GF-D8 (cell line): ENCODE measurements around the gene KCNMB2.
"Not testable (repeated sequence)": the region's sequence is repeated elsewhere in the genome, so short reads cannot be mapped to it uniquely, and the experiment has no call there.

Experiments
- DNase-seq: peaks from one replicate; lab custom pipeline; 2025; lab: John Stamatoyannopoulos, UW

The KCNMB2 gene

GRCh38 chr3:178536211-178537079 is at the start of gene KCNMB2:
Gene KCNMB2, plus strand, starts transcription at chr3:178536436.
- DNase-seq = no peak

DNA sequence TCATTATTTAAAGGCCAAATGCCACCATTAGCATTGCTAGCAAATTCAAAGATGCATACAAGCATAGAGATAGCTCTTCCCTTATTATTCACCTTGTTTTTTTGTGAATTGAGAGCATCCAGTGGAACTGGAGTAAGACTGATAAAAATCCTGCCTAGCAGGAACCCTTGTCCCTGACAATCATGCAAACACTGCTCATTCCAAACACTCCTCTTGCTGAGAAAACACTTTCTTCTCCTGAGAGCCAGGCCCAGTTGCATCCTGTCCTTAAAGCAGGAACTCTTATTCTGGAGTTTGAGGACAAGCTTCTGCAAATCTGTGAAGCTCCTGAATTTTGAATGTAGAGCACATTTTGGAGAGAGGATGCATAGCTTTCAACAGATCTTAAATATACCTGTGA is 49.3 kb upstream of the KCNMB2 start:
- no peak for DNase-seq

DNA sequence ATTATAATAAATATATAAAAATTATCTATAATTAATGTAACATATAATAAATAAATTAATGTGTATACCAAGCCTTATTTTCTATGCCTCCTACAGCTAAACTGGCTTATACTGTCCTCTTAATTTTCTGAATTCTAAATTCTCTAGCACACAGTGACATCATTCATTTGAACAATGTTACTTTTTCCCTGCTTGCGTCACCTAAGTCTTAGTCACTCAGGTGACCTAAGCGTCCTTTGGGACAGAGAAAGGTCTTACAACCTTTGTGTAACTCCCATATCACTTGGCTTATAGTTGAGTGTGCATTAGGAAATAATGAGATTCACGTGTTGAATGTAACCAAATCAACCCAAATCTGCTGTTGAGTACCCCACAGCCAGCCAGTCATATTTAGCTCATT is 48.5 kb upstream of the KCNMB2 start:
- DNase-seq = no peak

DNA sequence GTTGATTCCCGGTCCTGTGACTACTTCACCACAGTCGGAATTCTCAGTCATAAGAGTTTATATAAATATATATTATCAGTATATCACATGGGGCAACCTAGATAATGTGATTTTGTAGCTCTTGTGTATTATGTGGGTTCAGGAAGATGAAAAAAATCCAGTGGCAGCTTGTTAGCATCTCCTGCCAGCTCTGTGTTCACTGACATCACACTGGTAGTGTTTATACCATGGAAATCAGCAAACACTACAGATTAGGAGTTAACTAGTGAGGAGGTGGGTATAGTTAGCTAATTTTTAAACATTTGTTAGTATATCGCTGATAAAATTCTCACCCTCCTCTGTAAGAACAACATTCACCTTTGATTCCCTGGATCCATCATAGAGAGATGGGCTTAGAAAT is 44.5 kb upstream of the KCNMB2 start:
- no peak for DNase-seq

GRCh38 chr3:178492491-178492890 is 43.7 kb upstream of the KCNMB2 start:
- no peak for DNase-seq

DNA sequence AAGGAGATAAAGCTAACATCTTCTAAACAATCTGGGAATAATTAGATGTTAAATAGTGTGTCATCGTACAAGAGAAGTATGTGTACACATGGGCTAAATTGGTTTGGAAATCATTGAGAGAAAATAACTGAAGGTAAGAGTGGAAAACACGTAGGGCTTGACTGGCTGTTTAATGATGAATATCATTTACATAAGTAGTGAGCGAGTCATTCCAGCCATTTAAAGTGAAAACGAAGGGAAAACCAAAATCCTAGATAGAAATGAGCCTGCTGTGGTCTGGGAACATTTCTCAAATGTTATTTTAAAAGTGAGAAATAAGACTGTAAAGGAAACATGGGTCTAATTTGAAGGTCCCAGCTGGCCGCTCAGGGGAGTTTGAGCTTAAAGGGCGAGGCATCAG is 41.9 kb upstream of the KCNMB2 start:
- DNase-seq = no peak

DNA sequence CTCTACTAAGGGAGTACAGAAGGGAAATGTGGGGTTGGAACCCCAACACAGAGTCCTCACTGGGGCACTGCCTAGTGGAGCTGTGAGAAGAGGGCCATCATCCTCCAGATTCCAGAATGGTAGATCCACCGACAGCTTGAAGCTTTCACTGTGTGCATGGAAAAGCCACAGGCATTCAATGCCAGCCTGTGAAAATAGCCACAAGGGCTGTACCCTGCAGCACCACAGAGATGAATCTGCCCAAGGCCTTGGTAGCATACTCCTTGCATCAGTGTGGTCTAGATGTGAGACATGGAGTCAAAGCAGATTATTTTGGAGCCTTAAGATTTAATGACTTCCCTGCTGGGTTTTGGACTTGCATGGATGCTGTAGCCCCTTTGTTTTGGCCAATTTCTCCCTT is 39.3 kb upstream of the KCNMB2 start:
- no peak for DNase-seq

DNA sequence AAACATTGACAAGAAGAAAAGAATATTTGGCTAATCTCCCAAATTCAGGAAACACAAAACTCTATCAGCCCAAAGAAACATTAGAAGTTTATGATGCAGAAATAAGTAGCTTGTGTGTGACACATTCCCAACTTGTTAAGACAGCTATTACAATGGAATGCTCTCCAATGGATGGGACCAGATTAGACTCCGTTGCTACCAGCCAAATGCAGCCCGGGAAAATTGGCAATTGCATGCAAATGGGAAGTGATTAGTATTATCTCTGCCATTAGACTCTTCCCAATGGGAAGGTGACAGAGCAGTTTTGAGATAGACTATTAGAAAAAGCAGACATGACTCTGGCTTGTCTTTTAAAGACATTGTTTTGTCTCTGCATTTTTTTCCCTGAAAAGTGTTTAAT is 37.4 kb upstream of the KCNMB2 start:
- DNase-seq = no peak

DNA sequence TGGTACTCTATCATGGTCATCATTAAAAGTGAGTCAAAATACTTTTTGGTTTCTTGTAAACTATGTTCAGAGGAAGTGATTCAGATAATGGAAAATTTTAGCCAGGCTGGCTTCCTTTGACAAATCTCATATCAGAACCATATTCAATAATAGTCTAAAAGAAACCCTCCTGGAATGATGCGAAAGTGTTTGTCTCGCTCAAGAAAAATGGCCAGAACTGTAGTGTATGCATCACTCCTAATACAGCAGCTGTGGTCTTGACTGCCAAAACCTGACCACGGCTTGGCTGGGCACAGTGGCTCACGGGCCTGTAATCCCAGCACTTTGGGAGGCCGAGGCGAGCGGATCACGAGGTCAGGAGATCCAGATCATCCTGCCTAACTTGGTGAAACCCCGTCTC is 35.6 kb upstream of the KCNMB2 start:
- no peak for DNase-seq

DNA sequence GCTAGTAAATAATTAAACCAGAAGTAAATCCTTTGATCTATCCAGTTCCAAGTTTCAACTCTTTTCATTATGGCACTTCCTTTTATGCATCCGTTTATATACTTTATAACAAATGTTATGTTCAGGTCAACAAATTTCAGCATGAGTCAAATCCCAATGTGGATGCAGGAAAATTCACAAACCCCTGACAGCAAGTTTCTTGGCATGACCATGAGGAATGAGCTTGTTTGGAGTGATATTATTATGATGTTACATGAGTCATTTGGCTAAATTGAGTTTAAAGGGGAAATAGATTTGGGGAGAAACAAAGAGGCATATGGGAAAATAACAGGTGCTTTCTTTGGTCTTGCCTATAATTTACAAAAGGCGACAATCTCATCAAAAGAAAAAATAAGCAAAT is 32.1 kb upstream of the KCNMB2 start:
- no peak for DNase-seq

- no peak for DNase-seq
These were observed 30.4 kb upstream of the KCNMB2 start for GRCh38 chr3:178505832-178506231.

DNA sequence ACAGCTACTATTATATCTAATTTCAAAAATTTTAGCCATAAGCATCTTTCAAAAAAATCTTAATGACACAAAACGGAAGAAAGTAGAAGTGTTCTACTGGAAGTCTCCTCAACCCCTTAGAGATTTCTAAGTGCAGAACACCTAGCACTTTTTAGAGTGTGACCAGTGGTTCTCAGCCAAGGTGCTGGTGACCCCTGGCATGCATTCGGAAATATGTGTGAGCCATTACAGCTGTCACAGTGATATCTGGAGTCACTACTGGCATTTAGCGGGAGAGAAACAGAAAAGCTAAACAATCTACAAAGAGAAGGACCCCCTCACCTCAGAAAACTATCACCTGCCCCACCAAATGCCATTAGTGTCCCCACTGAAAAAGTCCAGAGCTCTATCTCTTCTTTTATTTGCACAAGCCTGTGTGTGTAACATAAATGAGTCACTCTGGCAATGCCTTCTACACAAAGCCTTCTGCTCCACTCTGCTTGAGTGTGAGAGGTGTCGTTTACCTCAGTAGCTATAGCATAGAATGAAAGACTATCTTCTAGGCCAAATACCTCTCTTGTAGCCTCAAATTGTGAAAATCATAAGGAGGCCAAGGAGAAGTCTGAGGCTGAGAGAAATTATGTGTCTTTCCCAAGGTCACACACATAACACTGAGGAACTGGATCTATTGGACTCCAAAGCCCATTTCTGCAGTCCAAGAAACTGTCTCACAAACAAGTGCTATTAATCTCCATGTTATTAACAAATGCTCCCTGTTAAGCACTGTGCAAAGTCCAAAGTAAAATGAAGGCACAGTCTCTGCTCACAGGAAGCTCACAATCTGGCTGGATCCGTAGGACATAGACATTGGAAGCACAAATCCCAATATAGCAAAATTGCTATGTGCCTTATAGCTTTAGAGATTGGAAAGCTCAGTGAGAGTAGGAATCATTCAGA is 28.5 kb upstream of the KCNMB2 start:
- no peak for DNase-seq

DNA sequence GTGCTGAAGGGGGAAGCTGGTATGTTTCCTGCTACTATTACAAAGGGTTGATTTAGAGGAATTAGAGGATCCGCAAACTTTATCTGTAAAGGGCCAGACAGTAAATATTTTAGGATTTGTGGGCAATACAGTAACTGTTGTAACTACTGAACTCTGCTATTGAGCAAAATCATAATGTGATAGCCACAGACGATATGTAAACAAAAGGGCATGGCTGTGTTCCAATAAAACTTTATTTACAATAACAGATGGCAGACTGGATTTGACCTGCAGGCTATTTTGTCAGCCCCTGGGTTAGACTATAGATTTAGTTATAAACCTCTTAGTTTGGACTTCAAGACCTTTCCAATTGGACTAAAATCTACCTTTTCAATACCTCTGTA is 27.8 kb upstream of the KCNMB2 start:
- DNase-seq = no peak

- no peak for DNase-seq
These were observed 25.7 kb upstream of the KCNMB2 start for GRCh38 chr3:178510496-178510895.

GRCh38 chr3:178512647-178513046 is 23.6 kb upstream of the KCNMB2 start:
- no peak for DNase-seq

GRCh38 chr3:178513546-178514380 is 22.5 kb upstream of the KCNMB2 start:
- DNase-seq = no peak

- no peak for DNase-seq
These were observed 21.8 kb upstream of the KCNMB2 start for GRCh38 chr3:178514401-178514800.

- DNase-seq = not testable (repeated sequence)
These were observed 21.0 kb upstream of the KCNMB2 start for GRCh38 chr3:178515076-178515744.

GRCh38 chr3:178517665-178518334 is 18.4 kb upstream of the KCNMB2 start:
- DNase-seq = no peak

GRCh38 chr3:178518660-178519396 is 17.4 kb upstream of the KCNMB2 start:
- DNase-seq = no peak
